ENCODE measurements around the gene FBXW4. TPM values are rescaled to one million over a fixed set of nuclear protein-coding genes. Genes with fewer than 3 reads are reported as not detected.

The FBXW4 gene, protein sequence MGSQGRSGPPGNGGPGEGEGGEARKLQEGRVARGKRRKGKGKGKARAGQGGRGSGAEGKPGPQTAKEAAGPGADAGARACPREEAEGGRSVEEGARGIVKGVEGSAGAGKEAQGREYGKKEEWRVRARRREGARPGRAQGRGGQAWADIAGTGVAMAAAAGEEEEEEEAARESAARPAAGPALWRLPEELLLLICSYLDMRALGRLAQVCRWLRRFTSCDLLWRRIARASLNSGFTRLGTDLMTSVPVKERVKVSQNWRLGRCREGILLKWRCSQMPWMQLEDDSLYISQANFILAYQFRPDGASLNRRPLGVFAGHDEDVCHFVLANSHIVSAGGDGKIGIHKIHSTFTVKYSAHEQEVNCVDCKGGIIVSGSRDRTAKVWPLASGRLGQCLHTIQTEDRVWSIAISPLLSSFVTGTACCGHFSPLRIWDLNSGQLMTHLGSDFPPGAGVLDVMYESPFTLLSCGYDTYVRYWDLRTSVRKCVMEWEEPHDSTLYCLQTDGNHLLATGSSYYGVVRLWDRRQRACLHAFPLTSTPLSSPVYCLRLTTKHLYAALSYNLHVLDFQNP
- total RNA-seq (2014; rRNA removed; shearing (Covaris generic); ENCODE audit: low replicate concordance), result 31.0 and 42.9 TPM in 2 replicates

DNA sequence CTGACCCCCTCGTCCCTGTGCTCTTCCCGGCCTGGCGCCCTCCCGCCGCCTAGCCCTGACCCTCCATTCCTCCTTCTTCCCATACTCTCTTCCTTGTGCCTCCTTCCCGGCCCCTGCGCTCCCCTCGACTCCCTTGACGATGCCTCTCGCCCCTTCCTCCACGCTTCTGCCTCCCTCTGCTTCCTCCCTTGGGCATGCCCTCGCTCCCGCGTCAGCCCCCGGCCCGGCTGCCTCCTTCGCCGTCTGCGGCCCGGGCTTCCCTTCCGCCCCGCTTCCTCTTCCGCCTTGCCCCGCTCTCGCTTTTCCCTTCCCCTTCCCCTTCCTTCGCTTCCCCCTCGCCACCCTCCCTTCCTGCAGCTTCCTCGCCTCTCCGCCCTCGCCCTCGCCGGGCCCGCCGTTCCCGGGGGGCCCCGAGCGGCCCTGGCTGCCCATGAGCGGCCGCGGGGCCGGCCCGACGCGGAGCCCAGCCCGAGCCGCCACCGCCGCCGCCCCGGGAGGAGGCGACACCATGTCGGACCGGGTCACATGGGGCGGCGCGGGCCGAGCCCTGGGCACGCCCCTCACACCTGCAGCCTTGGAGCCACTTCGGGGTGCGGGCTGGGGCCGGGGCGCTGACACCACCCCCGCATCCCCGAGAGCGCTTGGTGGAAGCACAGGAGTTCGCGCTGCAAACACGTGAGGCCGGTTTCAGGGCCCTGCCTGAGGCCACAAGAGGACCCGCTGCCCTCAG lies at the start of gene FBXW4:
TSS of gene FBXW4 (minus strand) at position 497 of the 730 bp plus-strand sequence. CDS start at position 432, 65 bp downstream.
- peak; percentile 82 for DNase-seq
- Histone ChIP-seq H3K4me3 (ENCODE audit: low read length) (peak within 1 kb of the TSS; percentile 96), H3K9me2 (replicated peaks; ENCODE audit: insufficient read depth, low read length) (no peaks in the 10 kb centered on the region), H3K27me3 (ENCODE audit: low read length) (no peaks in the 10 kb centered on the region), H3K9ac (ENCODE audit: low read length) (peak within 1 kb of the TSS; percentile 98), H3K4me1 (ENCODE audit: low read length) (peaks cover 35% of the 10 kb centered on the region), H3K36me3 (ENCODE audit: insufficient read depth, low read length) (0 out of 2 replicates have a peak, but pooled peaks cover 3% of the 10 kb centered on the region), H3K27ac (ENCODE audit: low read length) (peak within 1 kb of the TSS; percentile 78), H3K9me3 (ENCODE audit: low read length) (no peaks in the 10 kb centered on the region), H2AFZ (ENCODE audit: low read length) (peak within 1 kb of the TSS; percentile 36; the same call in 1 of the 2 replicates), H3K79me2 (ENCODE audit: low read length) (peaks cover 42% of the 10 kb centered on the region), H4K20me1 (ENCODE audit: insufficient read depth, low read depth, low read length) (no peaks in the 10 kb centered on the region), H3K4me2 (ENCODE audit: low read depth, low read length, poor library complexity, severe bottlenecking) (peak within 1 kb of the TSS; percentile 75)

DNA sequence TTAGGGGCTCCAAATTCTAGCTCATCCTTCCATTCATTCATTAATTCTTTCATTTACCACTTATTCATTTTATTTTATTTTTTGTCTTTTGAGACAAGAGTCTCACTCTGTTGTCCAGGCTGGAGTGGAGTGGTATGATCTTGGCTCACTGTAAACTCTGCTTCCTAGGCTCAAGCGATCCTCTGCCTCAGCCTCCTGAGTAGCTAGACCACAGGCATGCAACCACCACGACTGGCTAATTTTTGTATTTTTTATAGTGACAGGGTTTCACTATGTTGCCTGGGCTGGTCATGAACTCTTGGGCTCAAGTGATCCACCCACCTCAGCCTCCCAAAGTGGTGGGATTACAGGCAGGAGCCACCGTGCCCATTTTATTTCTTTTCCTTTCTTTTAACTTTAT lies 49.3 kb upstream of the FBXW4 start:
- no peaks in the 10 kb centered on the region for H3K27me3 ChIP-seq (ENCODE audit: low read length)
- no peak overlapping the region for H3K4me2 ChIP-seq (ENCODE audit: low read depth, low read length, poor library complexity, severe bottlenecking)
- H3K79me2 ChIP-seq (ENCODE audit: low read length), result no peaks in the 10 kb centered on the region
- no peak overlapping the region for H3K9ac ChIP-seq (ENCODE audit: low read length)
- no peaks in the 10 kb centered on the region for H3K36me3 ChIP-seq (ENCODE audit: insufficient read depth, low read length)
- no peaks in the 10 kb centered on the region for H3K9me2 ChIP-seq (replicated peaks; ENCODE audit: insufficient read depth, low read length)
- no peak overlapping the region for H2AFZ ChIP-seq (ENCODE audit: low read length)
- H3K4me3 ChIP-seq (ENCODE audit: low read length), result no peak overlapping the region
- DNase-seq, result no peak
- no peaks in the 10 kb centered on the region for H4K20me1 ChIP-seq (ENCODE audit: insufficient read depth, low read depth, low read length)
- H3K9me3 ChIP-seq (ENCODE audit: low read length), result no peaks in the 10 kb centered on the region
- no peaks in the 10 kb centered on the region for H3K4me1 ChIP-seq (ENCODE audit: low read length)
- H3K27ac ChIP-seq (ENCODE audit: low read length), result no peak overlapping the region

DNA sequence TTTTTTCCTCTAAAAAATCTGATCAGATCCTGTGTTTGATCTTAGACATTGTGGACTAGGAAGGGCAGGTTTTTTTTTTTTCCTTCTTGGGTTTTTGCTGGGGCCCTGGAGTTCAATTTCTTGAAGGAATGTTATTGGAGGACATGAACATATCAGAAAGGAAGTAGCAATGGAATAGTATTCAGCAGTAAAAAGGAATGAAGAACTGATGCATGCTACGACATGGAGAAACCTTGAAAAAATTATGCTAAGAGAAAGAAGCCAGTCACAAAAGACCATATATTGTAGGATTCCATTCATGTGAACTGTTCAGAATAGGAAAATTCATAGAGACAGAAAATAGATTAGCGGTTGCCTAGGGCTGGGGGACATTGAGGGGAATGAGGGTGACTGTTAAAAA lies 47.0 kb upstream of the FBXW4 start:
- H3K4me3 ChIP-seq (ENCODE audit: low read length), result no peak overlapping the region
- H3K27ac ChIP-seq (ENCODE audit: low read length), result no peak overlapping the region
- H2AFZ ChIP-seq (ENCODE audit: low read length), result no peak overlapping the region
- no peaks in the 10 kb centered on the region for H3K9me3 ChIP-seq (ENCODE audit: low read length)
- no peak overlapping the region for H3K9ac ChIP-seq (ENCODE audit: low read length)
- no peak overlapping the region for H3K4me2 ChIP-seq (ENCODE audit: low read depth, low read length, poor library complexity, severe bottlenecking)
- no peaks in the 10 kb centered on the region for H3K27me3 ChIP-seq (ENCODE audit: low read length)
- no peaks in the 10 kb centered on the region for H3K9me2 ChIP-seq (replicated peaks; ENCODE audit: insufficient read depth, low read length)
- no peaks in the 10 kb centered on the region for H4K20me1 ChIP-seq (ENCODE audit: insufficient read depth, low read depth, low read length)
- H3K79me2 ChIP-seq (ENCODE audit: low read length), result no peaks in the 10 kb centered on the region
- no peaks in the 10 kb centered on the region for H3K4me1 ChIP-seq (ENCODE audit: low read length)
- H3K36me3 ChIP-seq (ENCODE audit: insufficient read depth, low read length), result no peaks in the 10 kb centered on the region
- no peak for DNase-seq

DNA sequence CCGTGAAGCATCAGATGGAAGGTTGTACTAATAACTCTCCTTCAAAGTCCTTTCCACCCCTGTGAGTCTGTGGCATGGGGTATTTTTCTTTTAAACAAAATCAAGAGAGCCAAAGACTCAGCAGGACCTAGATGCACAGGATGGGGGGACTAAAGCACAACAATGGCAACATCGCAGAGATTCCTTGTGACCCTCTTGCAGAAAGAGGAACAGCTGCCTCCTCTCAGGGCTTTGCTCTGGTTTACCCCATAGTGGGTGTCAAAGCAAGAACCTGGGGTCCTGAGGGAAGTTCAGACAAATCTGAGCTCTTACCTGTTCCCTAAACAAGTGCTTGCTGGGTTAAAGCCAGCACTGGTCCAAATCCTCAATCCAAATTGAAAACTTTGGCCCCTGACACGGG lies 41.7 kb upstream of the FBXW4 start:
- Histone ChIP-seq H2AFZ (ENCODE audit: low read length) (no peak overlapping the region), H3K27ac (ENCODE audit: low read length) (no peak overlapping the region), H3K4me2 (ENCODE audit: low read depth, low read length, poor library complexity, severe bottlenecking) (no peak overlapping the region), H4K20me1 (ENCODE audit: insufficient read depth, low read depth, low read length) (no peaks in the 10 kb centered on the region), H3K9ac (ENCODE audit: low read length) (no peak overlapping the region), H3K27me3 (ENCODE audit: low read length) (no peaks in the 10 kb centered on the region), H3K79me2 (ENCODE audit: low read length) (no peaks in the 10 kb centered on the region), H3K9me3 (ENCODE audit: low read length) (no peaks in the 10 kb centered on the region), H3K36me3 (ENCODE audit: insufficient read depth, low read length) (no peaks in the 10 kb centered on the region), H3K9me2 (replicated peaks; ENCODE audit: insufficient read depth, low read length) (no peaks in the 10 kb centered on the region), H3K4me1 (ENCODE audit: low read length) (no peaks in the 10 kb centered on the region), H3K4me3 (ENCODE audit: low read length) (no peak overlapping the region)
- DNase-seq, result no peak

DNA sequence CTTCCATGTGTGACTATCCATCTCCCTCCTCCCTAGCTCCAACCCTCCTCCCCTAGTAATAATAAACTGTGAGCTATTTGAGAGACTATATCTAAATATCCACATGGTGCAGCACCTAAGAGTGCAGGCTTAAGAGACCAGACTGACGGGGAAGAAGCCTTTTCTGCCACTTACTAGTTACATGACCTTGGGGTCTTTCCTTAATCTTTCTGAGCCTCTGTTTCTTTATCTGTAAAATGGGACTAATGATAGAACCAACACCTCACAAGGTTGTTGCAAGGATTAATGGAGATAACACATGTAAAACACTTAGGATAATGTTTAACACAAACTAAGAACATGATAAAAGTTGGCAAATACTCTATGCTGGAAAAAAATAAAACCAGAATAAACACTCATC lies 37.1 kb upstream of the FBXW4 start:
- no peak overlapping the region for H3K9ac ChIP-seq (ENCODE audit: low read length)
- no peaks in the 10 kb centered on the region for H3K9me2 ChIP-seq (replicated peaks; ENCODE audit: insufficient read depth, low read length)
- H3K4me1 ChIP-seq (ENCODE audit: low read length), result no peaks in the 10 kb centered on the region
- H3K79me2 ChIP-seq (ENCODE audit: low read length), result no peaks in the 10 kb centered on the region
- H2AFZ ChIP-seq (ENCODE audit: low read length), result no peak overlapping the region
- H3K27ac ChIP-seq (ENCODE audit: low read length), result no peak overlapping the region
- no peaks in the 10 kb centered on the region for H3K27me3 ChIP-seq (ENCODE audit: low read length)
- no peaks in the 10 kb centered on the region for H3K36me3 ChIP-seq (ENCODE audit: insufficient read depth, low read length)
- H3K4me2 ChIP-seq (ENCODE audit: low read depth, low read length, poor library complexity, severe bottlenecking), result no peak overlapping the region
- no peak overlapping the region for H3K4me3 ChIP-seq (ENCODE audit: low read length)
- no peaks in the 10 kb centered on the region for H4K20me1 ChIP-seq (ENCODE audit: insufficient read depth, low read depth, low read length)
- H3K9me3 ChIP-seq (ENCODE audit: low read length), result no peaks in the 10 kb centered on the region
- no peak for DNase-seq

DNA sequence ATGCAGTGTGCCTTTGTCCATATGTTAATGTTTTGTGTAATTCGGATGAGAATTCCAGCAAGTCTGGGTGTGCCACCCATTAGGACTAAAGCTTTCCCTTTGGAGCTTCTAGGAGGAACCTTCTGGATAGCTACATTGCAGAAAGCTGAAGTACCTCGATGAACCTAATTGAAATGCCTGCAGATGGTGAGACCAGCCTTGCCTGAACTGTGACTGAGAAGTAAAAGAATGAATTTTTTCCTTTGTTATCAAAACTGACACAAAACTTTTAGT lies 31.1 kb upstream of the FBXW4 start:
- Histone ChIP-seq H3K4me3 (ENCODE audit: low read length) (no peak overlapping the region), H3K4me2 (ENCODE audit: low read depth, low read length, poor library complexity, severe bottlenecking) (no peak overlapping the region), H3K9me3 (ENCODE audit: low read length) (no peaks in the 10 kb centered on the region), H4K20me1 (ENCODE audit: insufficient read depth, low read depth, low read length) (no peaks in the 10 kb centered on the region), H3K36me3 (ENCODE audit: insufficient read depth, low read length) (no peaks in the 10 kb centered on the region), H3K9ac (ENCODE audit: low read length) (no peak overlapping the region), H3K4me1 (ENCODE audit: low read length) (no peaks in the 10 kb centered on the region), H3K79me2 (ENCODE audit: low read length) (no peaks in the 10 kb centered on the region), H2AFZ (ENCODE audit: low read length) (no peak overlapping the region), H3K27me3 (ENCODE audit: low read length) (no peaks in the 10 kb centered on the region), H3K27ac (ENCODE audit: low read length) (no peak overlapping the region), H3K9me2 (replicated peaks; ENCODE audit: insufficient read depth, low read length) (no peaks in the 10 kb centered on the region)
- no peak for DNase-seq

DNA sequence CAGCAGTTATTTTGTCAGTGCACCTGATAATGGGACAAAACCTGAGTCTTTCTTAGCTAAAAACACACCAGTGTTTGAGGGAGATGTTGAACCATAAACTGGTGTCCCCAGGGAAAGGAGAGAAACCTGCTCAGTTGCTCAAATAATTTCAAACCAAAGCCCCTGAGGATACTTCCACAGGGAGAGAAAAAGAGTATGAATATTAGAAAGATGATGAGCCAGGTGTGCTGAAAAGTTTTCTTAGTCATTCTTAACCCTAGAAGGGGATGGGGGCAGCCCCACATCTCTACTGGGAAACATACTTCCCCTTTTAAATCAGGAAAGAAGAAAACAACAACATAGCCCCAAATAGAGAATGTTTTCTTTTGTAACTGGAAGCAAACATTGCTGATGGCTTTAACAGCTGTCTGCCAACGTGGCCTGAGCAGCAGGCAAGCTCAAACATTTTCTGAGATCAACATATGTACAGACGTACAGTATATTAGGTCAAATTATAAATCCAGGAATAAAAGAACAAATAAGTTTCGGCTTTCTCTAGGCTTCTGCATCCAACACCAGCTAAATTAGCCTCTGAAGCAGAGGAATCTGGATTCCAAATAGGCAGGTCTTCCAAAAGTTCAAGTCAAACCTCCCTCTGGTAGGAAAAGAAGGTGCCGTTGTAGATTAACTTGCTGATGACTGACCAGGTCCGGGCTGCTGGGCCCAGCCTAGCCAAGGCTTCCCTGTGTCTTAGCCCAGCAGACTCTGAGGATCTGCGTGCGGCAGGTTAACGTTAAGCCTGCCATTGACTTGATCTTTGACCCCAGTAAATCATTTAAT lies 30.5 kb upstream of the FBXW4 start:
- no peak for DNase-seq
- Histone ChIP-seq H3K9me2 (replicated peaks; ENCODE audit: insufficient read depth, low read length) (no peaks in the 10 kb centered on the region), H3K79me2 (ENCODE audit: low read length) (no peaks in the 10 kb centered on the region), H3K36me3 (ENCODE audit: insufficient read depth, low read length) (no peaks in the 10 kb centered on the region), H3K9ac (ENCODE audit: low read length) (no peak overlapping the region), H3K4me1 (ENCODE audit: low read length) (no peaks in the 10 kb centered on the region), H3K4me3 (ENCODE audit: low read length) (no peak overlapping the region), H2AFZ (ENCODE audit: low read length) (no peak overlapping the region), H4K20me1 (ENCODE audit: insufficient read depth, low read depth, low read length) (no peaks in the 10 kb centered on the region), H3K4me2 (ENCODE audit: low read depth, low read length, poor library complexity, severe bottlenecking) (no peak overlapping the region), H3K27ac (ENCODE audit: low read length) (no peak overlapping the region), H3K27me3 (ENCODE audit: low read length) (no peaks in the 10 kb centered on the region), H3K9me3 (ENCODE audit: low read length) (no peaks in the 10 kb centered on the region)

DNA sequence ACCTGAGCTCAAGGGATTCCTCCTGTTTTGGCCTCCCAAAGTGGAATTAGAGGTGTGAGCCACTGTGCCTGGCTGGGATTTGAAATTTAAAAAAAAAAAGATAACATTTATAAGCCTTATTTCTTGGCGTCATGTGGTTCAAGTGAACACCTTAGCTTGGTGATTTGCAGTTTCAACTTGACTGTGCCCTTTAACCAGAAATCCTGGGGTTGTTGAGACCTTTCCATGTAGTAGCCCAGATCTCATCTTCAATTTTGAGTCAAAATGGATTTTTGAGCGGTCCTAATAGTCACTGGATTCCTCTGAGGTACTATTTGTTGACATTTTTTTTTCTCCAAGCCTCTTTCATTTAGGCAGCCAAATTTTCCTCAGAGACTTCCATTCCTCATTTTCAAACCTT lies 29.5 kb upstream of the FBXW4 start:
- Histone ChIP-seq H3K27me3 (ENCODE audit: low read length) (no peaks in the 10 kb centered on the region), H3K4me3 (ENCODE audit: low read length) (no peak overlapping the region), H3K4me1 (ENCODE audit: low read length) (no peaks in the 10 kb centered on the region), H3K9me3 (ENCODE audit: low read length) (no peaks in the 10 kb centered on the region), H3K4me2 (ENCODE audit: low read depth, low read length, poor library complexity, severe bottlenecking) (no peak overlapping the region), H3K27ac (ENCODE audit: low read length) (no peak overlapping the region), H4K20me1 (ENCODE audit: insufficient read depth, low read depth, low read length) (no peaks in the 10 kb centered on the region), H3K36me3 (ENCODE audit: insufficient read depth, low read length) (no peaks in the 10 kb centered on the region), H2AFZ (ENCODE audit: low read length) (no peak overlapping the region), H3K9me2 (replicated peaks; ENCODE audit: insufficient read depth, low read length) (no peaks in the 10 kb centered on the region), H3K9ac (ENCODE audit: low read length) (no peak overlapping the region), H3K79me2 (ENCODE audit: low read length) (no peaks in the 10 kb centered on the region)
- no peak for DNase-seq
